HG03432 (cell line): Measurements from ENCODE around the gene GMCL2.

ENCODE experiments used
- ATAC-seq: cut with Tn5 transposase; IDR thresholded peaks from one replicate; pipeline ENCODE4 v1.9.1; 2021; ENCODE audit warnings: mild to moderate bottlenecking, moderate library complexity; ENCODE audit not compliant: unreplicated experiment

GMCL2 gene

GRCh38 chr5:178186427-178186826 lies 744 bp downstream of the GMCL2 start:
- no peak for ATAC-seq

DNA sequence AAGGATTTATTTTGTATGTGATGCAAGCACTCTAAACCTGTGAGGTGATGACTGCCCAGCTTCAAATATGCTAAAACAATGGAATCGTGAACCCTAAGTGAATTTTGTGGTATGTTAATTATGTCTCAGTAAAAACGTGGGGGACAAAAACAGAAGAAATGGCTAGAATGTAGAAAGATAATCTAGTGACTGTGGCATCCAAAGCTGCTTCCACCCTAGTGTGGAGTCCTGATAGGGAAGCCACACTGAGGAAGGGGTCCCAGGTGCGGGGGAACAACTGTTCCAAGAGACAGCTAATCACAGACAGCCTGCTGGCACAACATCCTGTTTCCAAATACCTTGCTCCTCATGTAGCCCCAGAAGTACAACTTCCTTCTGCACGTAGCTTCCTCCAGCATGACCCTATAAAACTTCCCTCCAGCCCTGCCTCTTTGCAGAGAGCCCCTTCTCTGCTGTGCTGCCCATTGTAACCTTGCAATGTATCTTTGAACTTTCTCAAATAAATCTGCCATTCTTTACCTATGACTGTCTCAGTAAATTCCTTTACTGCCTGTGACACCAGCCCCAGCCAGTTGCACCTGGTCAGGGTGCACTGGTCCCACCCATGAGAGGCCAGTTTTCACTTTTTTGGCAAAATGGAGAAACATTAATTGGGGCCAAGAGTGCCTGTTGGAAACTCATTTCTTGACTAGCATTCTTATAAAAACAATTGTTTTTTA lies 4.9 kb downstream of the GMCL2 start:
- no peak for ATAC-seq

- ATAC-seq: no peak
Observed at GRCh38 chr5:178180141-178180863, 6.9 kb downstream of the GMCL2 start.

GRCh38 chr5:178177569-178177968 lies 9.6 kb downstream of the GMCL2 start:
- ATAC-seq: no peak

DNA sequence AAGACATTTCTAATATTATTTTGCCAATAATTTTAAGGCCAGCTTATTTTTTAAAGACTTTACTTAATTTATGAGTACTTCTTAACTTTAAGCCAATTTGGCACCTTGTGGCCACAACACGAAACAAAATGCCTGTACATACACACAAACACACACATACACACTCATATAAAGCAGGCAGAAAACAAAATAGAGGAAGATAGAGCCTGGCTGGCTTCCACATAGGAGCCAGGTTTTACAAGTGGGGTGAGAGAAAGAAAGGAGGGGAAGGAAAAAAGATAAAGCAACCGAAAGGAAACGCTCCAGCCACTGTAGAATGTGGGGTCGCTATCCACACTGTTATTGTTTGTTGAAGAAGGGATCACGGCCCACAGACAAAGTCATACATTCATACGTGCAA lies 10.4 kb downstream of the GMCL2 start:
- ATAC-seq: no peak

DNA sequence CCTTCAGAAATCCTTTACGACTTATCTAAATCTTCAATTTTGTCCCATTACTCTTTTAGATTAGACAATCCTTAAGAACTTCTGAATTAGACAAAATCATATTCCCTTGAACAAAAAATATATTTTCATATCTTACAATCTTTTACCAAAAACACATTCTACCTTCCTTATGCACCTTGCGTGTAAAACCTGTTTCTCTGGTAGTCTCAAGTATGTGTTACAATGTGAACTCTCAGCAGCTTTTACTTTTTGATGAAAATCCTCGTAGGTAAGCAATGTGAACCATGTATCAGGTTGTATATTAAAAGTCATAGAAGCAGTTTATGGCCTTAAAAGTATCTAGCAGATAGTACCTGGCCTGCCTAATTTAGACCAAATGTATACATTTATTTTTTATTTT lies 12.7 kb downstream of the GMCL2 start:
- no peak for ATAC-seq

DNA sequence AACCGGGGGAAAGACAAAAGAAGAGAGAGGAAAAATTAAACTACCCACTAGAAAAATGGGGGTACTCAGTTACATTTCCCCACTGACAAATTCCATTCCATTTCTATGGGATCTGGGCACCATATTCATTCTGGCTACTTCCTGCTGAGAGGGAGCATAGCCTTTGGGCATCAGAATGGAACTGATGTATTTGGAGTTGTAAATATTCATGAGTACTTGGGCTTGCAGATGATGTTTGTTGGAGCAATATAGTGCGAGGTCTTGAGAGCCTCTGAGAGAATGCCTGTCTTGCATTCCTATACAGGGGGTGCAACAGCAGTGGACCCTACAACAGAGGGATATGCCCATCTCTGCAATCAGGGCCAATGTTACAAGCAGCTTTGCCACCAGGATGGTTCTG lies 16.7 kb downstream of the GMCL2 start:
- no peak for ATAC-seq

DNA sequence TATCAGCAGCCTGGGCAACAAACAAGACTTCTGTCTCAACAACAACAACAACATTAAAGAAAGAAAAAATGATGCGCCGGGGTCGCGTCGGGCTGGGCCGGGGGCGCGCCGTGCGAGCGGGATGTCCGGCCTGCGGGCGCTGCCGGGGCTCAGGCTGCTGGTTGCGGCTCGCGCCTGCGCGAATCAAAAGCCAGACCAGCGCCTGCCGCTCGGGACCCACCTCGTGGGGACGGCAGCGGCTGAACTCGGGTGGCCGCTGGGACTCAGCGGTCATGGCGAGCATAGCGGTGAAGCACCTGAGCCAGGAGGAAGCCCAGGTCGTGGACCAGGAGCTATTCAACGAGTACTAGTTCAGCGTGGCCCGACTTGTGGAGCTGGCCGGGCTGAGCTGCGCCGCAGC lies 21.6 kb downstream of the GMCL2 start:
- no peak for ATAC-seq

GRCh38 chr5:178163772-178164735 lies 23.1 kb downstream of the GMCL2 start:
- peak; percentile 94 for ATAC-seq

- no peak for ATAC-seq
Observed at GRCh38 chr5:178162481-178162880, 24.7 kb downstream of the GMCL2 start.

- ATAC-seq: no peak
Observed at GRCh38 chr5:178160176-178160575, 27.0 kb downstream of the GMCL2 start.

DNA sequence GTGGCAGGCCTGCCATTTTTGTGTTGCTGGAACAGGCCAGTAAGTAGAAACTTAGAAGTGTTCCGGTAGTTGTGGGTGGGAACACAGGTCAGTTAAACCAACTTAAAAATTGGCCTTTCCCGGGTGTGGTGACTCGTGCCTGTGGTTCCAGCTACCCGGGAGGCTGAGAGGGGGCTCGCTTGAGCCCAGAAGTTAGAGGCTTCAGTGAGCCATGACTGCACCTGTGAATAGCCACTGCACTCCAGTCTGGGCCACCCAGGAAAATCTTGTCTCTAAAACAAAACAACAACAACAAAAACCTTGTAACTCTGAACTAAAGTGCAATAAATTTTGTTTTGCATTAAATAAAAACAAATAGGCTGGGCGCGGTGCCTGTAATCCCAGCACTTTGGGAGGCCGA lies 32.1 kb downstream of the GMCL2 start:
- no peak for ATAC-seq

DNA sequence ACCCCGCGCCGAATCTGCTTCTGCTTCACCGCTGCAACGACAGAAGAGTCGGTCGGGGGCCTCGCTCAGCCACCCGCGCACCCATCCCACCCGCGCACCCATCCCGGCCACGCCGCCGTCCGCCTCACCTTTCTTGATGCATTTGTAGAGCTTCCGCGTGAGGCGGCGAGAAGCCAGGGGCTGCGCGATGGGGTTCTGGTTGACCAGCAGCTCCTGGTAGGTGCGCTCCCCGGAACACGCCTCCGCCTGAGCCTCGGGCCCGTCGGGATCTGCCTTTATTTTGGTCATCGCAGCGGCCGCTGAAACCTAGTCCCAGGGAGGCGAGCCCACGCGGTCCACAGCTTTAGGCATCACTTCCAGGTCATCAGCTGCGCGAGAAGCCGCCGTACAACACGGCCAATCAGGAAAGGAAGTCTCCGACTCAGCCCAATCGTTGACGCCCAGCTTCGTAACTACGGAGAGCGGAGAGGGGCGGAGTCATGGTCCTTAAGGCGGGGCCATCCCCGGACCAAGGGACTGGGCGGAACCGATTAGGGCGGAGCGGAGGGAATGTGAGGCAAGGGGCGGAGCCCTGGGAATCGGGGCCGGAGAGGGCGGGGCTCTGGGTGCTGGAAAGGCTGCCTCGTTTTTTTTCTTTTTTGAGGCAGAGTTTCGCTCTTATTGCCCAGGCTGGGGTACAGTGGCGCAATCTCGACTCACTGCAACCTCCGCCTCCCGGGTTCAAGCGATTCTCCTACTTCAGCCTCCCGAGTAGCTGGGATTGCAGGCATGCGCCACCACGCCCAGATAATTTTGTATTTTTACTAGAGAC lies 33.4 kb downstream of the GMCL2 start, which contains the start of gene NHP2:
Gene NHP2, minus strand, starts transcription at position 356 of the 811 bp plus-strand sequence. Its CDS starts 68 bp downstream, at position 288.
- peak; percentile 97 for ATAC-seq

- ATAC-seq: no peak
Observed at GRCh38 chr5:178152491-178153444, 34.4 kb downstream of the GMCL2 start.

- ATAC-seq: no peak
Observed at GRCh38 chr5:178150977-178151734, 36.0 kb downstream of the GMCL2 start.

DNA sequence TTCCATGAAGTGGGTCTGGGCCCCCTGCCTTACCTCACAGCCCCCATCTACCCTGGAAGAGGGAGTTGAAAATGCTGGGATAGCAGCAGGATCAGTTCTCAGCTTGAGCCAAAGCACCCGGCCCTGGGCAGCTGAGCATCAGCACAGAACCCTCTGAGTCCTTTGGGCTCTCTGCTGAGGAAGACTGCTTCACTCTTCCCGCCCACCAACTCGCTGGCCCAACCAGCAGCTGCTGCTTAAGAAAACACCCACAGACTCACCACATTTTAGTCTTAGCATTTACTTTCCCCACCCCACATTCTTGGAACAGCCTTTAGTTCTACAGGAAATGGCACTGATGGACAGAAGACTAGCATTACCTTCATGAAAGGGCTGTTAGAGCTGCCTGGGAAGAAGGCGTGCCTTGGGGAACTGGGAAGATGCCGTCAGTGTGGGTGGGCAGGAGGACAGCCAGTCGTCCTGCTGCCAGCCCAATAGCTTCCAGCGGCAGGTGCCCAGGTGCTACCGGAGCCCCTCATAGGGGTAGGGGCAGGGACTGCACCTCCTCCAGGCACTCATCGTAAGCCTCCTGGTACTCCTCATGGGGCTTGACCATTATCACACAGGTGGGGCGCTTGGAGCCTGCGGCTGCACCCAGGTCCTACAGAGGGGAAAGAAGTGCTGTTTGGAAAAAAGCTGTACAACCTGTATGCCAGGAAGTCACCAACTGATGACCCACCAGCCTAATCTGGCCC lies 37.8 kb downstream of the GMCL2 start:
- no peak for ATAC-seq

DNA sequence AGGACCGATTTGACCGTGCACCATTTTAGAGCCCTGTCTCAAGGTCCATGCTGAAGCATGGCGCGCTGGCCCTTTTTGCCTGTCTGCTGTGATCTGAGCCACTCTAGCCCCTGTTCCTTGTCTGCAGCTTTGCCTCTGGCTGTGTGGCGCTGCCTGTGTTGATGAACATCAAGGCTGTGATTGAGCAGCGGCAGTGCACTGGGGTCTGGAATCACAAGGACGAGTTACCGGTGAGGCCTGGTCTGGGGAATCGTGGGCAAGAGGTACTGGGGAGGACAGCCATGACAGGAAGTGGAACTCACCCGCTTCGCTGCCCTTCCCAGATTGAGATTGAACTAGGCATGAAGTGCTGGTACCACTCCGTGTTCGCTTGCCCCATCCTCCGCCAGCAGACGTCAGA lies 39.8 kb downstream of the GMCL2 start:
- ATAC-seq: no peak
